ENCODE results near the gene MAP2K3.

DNA sequence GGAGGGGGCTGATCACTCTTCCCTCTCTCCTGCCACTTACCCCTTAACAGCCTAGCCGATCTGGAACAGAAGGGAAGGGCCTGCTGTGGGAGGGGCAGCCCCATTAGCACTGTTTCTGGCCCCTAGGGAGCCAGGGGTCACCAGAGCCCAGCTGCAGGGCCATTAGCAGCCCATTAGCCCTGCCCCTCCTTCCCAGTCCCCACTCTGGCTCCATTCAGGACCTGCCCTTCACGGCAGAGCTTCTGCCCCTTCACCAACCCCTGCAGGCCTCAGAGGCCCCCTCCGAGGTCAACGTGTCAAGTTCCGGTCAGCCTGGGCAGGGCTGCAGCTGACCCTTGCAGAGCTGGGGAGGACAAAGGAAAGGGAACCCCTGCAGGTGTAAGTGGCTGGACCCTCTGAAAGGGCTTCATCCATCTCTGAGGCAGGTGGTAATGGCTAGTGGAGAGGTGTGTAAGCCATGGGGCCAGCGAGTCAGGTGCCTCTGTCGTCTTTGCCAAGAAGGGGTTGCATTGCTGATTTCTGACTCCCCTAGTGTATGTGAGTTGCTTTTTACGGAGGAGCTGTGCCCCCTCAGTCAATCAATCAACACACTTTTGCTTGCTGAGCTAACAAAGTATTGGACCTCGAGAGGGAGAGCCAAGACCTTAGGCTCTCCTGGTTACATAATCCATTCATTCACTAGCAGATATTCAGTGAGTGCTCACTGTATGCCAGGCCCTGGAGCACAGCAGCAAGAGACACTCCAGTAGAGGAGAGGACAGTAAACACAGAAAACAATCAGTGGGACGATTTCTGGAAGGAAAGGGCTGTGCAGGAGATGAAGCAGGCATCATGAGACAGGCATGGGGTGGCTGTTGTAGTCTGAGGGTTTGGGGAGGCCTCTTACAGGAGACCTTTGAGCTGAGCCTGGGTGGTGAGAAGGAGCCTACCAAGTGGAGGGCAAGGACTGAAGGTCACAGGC, 73.5 kb downstream of the MAP2K3 start:
- TF ChIP-seq, protein P1, sequence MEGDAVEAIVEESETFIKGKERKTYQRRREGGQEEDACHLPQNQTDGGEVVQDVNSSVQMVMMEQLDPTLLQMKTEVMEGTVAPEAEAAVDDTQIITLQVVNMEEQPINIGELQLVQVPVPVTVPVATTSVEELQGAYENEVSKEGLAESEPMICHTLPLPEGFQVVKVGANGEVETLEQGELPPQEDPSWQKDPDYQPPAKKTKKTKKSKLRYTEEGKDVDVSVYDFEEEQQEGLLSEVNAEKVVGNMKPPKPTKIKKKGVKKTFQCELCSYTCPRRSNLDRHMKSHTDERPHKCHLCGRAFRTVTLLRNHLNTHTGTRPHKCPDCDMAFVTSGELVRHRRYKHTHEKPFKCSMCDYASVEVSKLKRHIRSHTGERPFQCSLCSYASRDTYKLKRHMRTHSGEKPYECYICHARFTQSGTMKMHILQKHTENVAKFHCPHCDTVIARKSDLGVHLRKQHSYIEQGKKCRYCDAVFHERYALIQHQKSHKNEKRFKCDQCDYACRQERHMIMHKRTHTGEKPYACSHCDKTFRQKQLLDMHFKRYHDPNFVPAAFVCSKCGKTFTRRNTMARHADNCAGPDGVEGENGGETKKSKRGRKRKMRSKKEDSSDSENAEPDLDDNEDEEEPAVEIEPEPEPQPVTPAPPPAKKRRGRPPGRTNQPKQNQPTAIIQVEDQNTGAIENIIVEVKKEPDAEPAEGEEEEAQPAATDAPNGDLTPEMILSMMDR (tag by site-specific recombination; IDR thresholded peaks at IDR 0.05): no peak
- no peak for TF ChIP-seq ZBTB48 (tag by site-specific recombination; IDR thresholded peaks at IDR 0.05)
- no peak for TF ChIP-seq ZNF335 (tag by site-specific recombination; conservative IDR thresholded peaks at IDR 0.05)
- TF ChIP-seq, protein P2, sequence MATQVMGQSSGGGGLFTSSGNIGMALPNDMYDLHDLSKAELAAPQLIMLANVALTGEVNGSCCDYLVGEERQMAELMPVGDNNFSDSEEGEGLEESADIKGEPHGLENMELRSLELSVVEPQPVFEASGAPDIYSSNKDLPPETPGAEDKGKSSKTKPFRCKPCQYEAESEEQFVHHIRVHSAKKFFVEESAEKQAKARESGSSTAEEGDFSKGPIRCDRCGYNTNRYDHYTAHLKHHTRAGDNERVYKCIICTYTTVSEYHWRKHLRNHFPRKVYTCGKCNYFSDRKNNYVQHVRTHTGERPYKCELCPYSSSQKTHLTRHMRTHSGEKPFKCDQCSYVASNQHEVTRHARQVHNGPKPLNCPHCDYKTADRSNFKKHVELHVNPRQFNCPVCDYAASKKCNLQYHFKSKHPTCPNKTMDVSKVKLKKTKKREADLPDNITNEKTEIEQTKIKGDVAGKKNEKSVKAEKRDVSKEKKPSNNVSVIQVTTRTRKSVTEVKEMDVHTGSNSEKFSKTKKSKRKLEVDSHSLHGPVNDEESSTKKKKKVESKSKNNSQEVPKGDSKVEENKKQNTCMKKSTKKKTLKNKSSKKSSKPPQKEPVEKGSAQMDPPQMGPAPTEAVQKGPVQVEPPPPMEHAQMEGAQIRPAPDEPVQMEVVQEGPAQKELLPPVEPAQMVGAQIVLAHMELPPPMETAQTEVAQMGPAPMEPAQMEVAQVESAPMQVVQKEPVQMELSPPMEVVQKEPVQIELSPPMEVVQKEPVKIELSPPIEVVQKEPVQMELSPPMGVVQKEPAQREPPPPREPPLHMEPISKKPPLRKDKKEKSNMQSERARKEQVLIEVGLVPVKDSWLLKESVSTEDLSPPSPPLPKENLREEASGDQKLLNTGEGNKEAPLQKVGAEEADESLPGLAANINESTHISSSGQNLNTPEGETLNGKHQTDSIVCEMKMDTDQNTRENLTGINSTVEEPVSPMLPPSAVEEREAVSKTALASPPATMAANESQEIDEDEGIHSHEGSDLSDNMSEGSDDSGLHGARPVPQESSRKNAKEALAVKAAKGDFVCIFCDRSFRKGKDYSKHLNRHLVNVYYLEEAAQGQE (tag by site-specific recombination; IDR thresholded peaks at IDR 0.05): no peak
- TF ChIP-seq, protein P3, sequence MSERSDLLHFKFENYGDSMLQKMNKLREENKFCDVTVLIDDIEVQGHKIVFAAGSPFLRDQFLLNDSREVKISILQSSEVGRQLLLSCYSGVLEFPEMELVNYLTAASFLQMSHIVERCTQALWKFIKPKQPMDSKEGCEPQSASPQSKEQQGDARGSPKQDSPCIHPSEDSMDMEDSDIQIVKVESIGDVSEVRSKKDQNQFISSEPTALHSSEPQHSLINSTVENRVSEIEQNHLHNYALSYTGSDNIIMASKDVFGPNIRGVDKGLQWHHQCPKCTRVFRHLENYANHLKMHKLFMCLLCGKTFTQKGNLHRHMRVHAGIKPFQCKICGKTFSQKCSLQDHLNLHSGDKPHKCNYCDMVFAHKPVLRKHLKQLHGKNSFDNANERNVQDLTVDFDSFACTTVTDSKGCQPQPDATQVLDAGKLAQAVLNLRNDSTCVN (tag by site-specific recombination; optimal IDR thresholded peaks at IDR 0.05): no peak
- TF ChIP-seq, protein P4, sequence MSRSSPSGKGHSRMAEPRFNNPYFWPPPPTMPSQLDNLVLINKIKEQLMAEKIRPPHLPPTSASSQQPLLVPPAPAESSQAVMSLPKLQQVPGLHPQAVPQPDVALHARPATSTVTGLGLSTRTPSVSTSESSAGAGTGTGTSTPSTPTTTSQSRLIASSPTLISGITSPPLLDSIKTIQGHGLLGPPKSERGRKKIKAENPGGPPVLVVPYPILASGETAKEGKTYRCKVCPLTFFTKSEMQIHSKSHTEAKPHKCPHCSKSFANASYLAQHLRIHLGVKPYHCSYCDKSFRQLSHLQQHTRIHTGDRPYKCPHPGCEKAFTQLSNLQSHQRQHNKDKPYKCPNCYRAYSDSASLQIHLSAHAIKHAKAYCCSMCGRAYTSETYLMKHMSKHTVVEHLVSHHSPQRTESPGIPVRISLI (tag by site-specific recombination; IDR thresholded peaks at IDR 0.05): no peak
- TF ChIP-seq KLF8 (tag by site-specific recombination; IDR thresholded peaks at IDR 0.05): no peak
- no peak for TF ChIP-seq ZNF391 (tag by site-specific recombination; IDR thresholded peaks at IDR 0.05; ENCODE audit: borderline replicate concordance, low read depth)
- TF ChIP-seq ZNF274 (IDR thresholded peaks at IDR 0.05; ENCODE audit: low read length): no peak
- TF ChIP-seq ZNF274 (tag by site-specific recombination; IDR thresholded peaks at IDR 0.05; ENCODE audit: borderline replicate concordance): no peak
- TF ChIP-seq, protein P5, sequence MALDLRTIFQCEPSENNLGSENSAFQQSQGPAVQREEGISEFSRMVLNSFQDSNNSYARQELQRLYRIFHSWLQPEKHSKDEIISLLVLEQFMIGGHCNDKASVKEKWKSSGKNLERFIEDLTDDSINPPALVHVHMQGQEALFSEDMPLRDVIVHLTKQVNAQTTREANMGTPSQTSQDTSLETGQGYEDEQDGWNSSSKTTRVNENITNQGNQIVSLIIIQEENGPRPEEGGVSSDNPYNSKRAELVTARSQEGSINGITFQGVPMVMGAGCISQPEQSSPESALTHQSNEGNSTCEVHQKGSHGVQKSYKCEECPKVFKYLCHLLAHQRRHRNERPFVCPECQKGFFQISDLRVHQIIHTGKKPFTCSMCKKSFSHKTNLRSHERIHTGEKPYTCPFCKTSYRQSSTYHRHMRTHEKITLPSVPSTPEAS (tag by site-specific recombination; IDR thresholded peaks at IDR 0.05): no peak

All from HEK293 (cell line).